GM10847 (cell line): ENCODE data around the gene KCNA10.

ENCODE experiments used
- POLR2A ChIP-seq: IDR thresholded peaks from 2 replicates; pipeline ENCODE4 v1.6.1; 2011; ENCODE audit not compliant: insufficient read length; ENCODE audit errors: extremely low read depth

KCNA10 gene

GRCh38 chr1:110477445-110477957 is 41.5 kb downstream of the KCNA10 start:
- TF ChIP-seq POLR2A, result no peak

GRCh38 chr1:110477041-110477440 is 41.9 kb downstream of the KCNA10 start:
- TF ChIP-seq POLR2A, result no peak

- TF ChIP-seq POLR2A, result no peak
Measured at GRCh38 chr1:110476028-110476765, 42.8 kb downstream of the KCNA10 start.

DNA sequence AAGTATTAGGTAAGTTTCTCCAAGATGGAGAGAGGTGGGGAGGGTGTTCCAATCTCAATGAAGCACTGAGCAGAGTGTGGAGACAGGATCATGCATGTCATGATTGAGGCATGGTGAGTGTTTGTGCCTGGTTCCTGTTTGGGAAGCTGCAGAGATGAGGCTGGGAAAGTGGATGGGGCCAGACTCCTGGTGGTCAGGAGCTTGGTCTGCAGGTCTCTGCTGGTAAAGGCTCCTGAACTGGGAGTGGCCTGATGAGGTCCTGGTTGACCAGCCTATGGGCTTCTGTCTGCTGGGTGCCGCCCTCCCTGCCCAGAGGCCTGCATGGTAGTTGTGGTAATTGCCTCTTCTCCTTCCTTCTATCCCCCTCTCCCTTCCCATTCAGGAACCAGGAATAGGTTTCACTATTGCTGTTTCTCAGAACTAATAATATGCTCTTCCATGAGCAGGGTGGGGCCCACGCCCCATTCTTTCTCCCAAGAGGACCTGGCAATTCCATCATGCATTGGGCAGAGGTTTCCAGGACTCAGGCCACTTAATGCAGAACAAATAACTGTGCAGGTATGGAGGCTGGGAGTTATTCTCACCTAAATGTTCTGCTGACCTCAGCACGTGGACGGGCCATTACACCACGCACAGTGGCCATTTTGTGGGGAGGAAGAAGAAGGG is 43.5 kb downstream of the KCNA10 start:
- no peak for TF ChIP-seq POLR2A

DNA sequence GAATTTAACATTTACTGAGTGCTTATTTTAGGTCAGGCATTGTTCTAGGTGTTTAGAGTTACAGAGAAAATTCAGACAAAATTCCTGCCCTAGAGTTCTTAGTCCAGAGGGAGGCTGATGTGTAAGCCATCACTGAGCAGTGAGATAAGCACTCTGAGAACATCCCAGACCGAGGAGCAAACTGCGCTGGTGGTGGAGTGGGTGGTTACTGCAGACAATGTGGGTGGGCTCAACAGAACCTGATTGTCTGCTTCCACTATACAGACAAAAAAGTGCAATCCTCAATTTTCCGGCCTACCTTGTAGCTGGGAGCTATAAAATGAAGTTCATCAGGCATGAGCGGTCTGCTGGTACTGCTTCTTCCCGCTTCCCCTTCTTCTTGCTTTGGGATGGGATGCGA is 44.5 kb downstream of the KCNA10 start:
- TF ChIP-seq POLR2A, result no peak

GRCh38 chr1:110472546-110472945 is 46.4 kb downstream of the KCNA10 start:
- TF ChIP-seq POLR2A, result no peak

DNA sequence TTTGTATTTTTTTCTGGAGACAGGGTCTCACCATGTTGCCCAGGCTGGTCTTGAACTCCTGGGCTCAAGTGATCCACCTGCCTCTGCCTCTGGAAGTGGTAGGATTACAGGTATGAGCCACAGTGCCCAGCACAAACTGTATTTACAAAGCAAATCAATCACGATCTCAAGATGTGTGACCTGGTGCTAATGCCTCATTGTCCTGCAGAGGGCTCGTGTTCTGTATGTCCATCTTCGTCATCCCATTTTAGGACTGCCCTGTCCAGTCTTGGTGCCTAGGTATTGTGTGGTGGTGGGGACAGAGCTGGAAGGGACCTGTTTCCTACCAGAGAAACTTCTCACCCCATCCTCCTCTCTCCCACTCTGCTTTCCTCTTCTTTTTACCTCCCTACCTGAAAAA is 47.8 kb downstream of the KCNA10 start:
- TF ChIP-seq POLR2A, result no peak
